K562 treated with DMSO at 1 percent for 24 hours (cell line): Measurements from ENCODE around the gene OR6N2. TPM values are rescaled to one million over a fixed set of nuclear protein-coding genes. Genes with fewer than 3 reads are reported as not detected.

Experiments used
- total RNA-seq: library from RNA; unstranded; fragments of 300-600 nt; gene quantifications from 2 replicates; pipeline ENCODE4 v1.2.3, GENCODE V29; 2022; ENCODE audit warnings: low read depth; ENCODE audit not compliant: insufficient read depth

Gene OR6N2, protein sequence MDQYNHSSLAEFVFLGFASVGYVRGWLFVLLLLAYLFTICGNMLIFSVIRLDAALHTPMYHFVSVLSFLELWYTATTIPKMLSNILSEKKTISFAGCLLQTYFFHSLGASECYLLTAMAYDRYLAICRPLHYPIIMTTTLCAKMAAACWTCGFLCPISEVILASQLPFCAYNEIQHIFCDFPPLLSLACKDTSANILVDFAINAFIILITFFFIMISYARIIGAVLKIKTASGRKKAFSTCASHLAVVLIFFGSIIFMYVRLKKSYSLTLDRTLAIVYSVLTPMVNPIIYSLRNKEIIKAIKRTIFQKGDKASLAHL
- total RNA-seq = not detected in 2 replicates

DNA sequence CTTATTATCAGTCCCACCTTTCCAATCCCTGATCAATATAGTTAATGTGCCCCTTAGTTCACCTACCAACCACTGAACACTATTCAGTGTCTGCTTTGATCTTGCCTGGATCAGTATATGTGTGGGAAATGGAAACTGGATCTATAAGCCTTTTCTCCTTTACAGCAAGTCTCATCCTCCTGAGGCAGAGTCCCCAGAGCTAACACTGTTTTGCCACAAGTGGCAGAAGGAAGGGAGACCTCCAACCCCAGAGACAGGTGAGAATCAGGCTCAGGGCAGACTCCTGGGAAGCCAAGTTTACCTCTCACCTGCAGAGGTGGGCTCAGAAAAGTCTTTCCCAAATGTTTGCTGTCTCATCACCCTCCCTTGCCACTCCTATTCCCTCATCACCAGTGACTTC, at the start of gene OR6N2:
OR6N2 (minus strand) TSS at position 101 of the 400 bp plus-strand sequence. CDS start 3,569 bp downstream, outside the sequence.

GRCh38 chr1:158771950-158772866, 8.8 kb downstream of the OR6N2 start, which contains the start of gene OR6N1:
Gene OR6N1 (minus strand): TSS chr1:158772195. CDS start chr1:158766682, 5,513 bp downstream.

DNA sequence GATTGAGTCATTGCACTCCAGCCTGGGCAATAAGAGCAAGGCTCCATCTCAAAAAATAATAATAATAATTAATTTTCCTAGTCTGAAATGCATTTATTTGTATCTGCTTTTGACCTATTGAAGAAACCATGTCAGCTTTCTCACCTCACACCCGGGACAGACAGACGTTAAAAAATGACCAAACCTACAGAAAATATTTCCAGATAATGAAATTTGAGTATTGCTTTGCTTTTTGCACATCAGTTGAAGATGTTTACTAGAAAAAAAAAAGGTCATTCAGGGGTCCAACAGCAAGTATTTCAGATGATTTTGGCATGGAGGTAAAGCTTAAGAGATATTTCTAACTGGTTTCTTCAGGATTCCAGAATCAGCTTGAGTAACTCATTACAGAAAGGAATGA, 26.6 kb downstream of the OR6N2 start, which contains the start of gene OR6K6:
OR6K6 (plus strand) TSS at position 301 of the 400 bp plus-strand sequence. CDS start 168 bp downstream, outside the sequence.

Other genes with a start within 250 kb of the OR6N2 start
- not detected in 2 replicates for gene OR6Y1, start 226.8 kb downstream of the OR6N2 start, total RNA-seq
- not detected in 2 replicates for gene OR6P1, start 210.6 kb downstream of the OR6N2 start, total RNA-seq
- not detected in 2 replicates for gene OR10X1, start 201.3 kb downstream of the OR6N2 start, total RNA-seq
- gene OR10Z1, start 175.9 kb downstream of the OR6N2 start, total RNA-seq = 0.10 and 0.24 TPM in 2 replicates
- gene SPTA1, start 94.5 kb downstream of the OR6N2 start, total RNA-seq = 11.0 and 19.1 TPM in 2 replicates
- not detected in 2 replicates for gene OR6K2, start 80.6 kb downstream of the OR6N2 start, total RNA-seq
- gene OR6K3, start 60.5 kb downstream of the OR6N2 start, total RNA-seq = not detected in 2 replicates
- gene OR6K6, start 26.5 kb downstream of the OR6N2 start, total RNA-seq = not detected in 2 replicates
- gene OR6N1, start 9.0 kb downstream of the OR6N2 start, total RNA-seq = not detected in 2 replicates
- not detected in 2 replicates for gene MNDA, start 50.1 kb upstream of the OR6N2 start, total RNA-seq
- not detected in 2 replicates for gene PYHIN1, start 150.3 kb upstream of the OR6N2 start, total RNA-seq
- gene IFI16, start 228.7 kb upstream of the OR6N2 start, total RNA-seq = 26.6 and 29.5 TPM in 2 replicates